Endothelial cell of umbilical vein (primary cell): ENCODE results near the gene CDC37. TPM values are rescaled to one million over a fixed set of nuclear protein-coding genes. Genes with fewer than 3 reads are reported as not detected.

Experiments
- BruUV-seq: library from RNA; stranded (reverse); fragments of 400-500 nt; replicated peaks from 2 replicates; lab custom pipeline; 2021; lab: Mats Ljungman, UMichigan
- CTCF ChIA-PET: fragments of 300-600, 350-600 bp; sonication (Branson Sonifier 250); formaldehyde crosslinking; loops from one replicate; lab custom pipeline; 2021; ENCODE audit warnings: antibody characterized with exemption, inconsistent platforms; lab: Charles Lee
- POLR2A ChIA-PET: fragments of 300-600, 350-600 bp; sonication (Branson Sonifier 250); formaldehyde crosslinking; loops from one replicate; lab custom pipeline; 2021; ENCODE audit warnings: antibody characterized with exemption, inconsistent platforms; lab: Charles Lee
- DNase-seq: peaks from one replicate; pipeline ENCODE4 v3.0.0-alpha.2; 2011; ENCODE audit warnings: low read depth, low spot score
- FAIRE-seq: peaks from 2 replicates; lab custom pipeline; 2011; peaks lifted over from hg19 to GRCh38; lab: Jason Lieb, UNC
- H2AFZ ChIP-seq: 2 replicates; pipeline ENCODE4 v1.6.0; 2012; ENCODE audit warnings: low read depth, low read length, control low read depth, inconsistent platforms
- H3K27ac ChIP-seq: 2 replicates; pipeline ENCODE4 v1.5.1; 2011; ENCODE audit warnings: low read depth, mild to moderate bottlenecking, control low read depth, low read length, moderate library complexity; ENCODE audit not compliant: insufficient read depth
- H3K27me3 ChIP-seq, 2 experiments: 2 replicates each; pipeline versions ENCODE4 v1.6.0 to v1.6.1; 2011; ENCODE audit warnings: low read length in 2 of 2, mixed read lengths in 1 of 2; ENCODE audit not compliant: control insufficient read depth in 2 of 2, insufficient read depth in 2 of 2
- H3K36me3 ChIP-seq, 2 experiments: 2 replicates in 1 of 2; 3 replicates in 1 of 2; pipeline ENCODE4 v1.5.1; 2011; ENCODE audit warnings: low read length in 2 of 2, mild to moderate bottlenecking in 1 of 2, moderate library complexity in 1 of 2; ENCODE audit not compliant: control insufficient read depth in 2 of 2, insufficient read depth in 2 of 2; ENCODE audit errors: extremely low read depth in 1 of 2
- H3K4me1 ChIP-seq: 3 replicates; pipeline ENCODE4 v1.5.1; 2011; ENCODE audit warnings: mild to moderate bottlenecking, low read length; ENCODE audit not compliant: control insufficient read depth, insufficient read depth; ENCODE audit errors: extremely low read depth
- H3K4me2 ChIP-seq: 2 replicates; pipeline ENCODE4 v1.6.1; 2011; ENCODE audit warnings: low read length, control low read depth, mixed read lengths; ENCODE audit not compliant: insufficient read depth
- H3K4me3 ChIP-seq, 3 experiments: fragments of 200-600 bp in 1 of 3; sonication (generic), shearing (Covaris generic) in 1 of 3; replicated peaks in 1 of 3; 2 replicates each; pipeline ENCODE4 v1.5.1; 2011 to 2016; ENCODE audit warnings: control low read depth in 3 of 3, low read length in 3 of 3, mild to moderate bottlenecking in 2 of 3, inconsistent platforms in 1 of 3, low read depth in 1 of 3, moderate library complexity in 1 of 3; ENCODE audit not compliant: insufficient read depth in 1 of 3
- H3K79me2 ChIP-seq: 2 replicates; pipeline ENCODE4 v1.6.0; 2012; ENCODE audit warnings: low read length, inconsistent platforms; ENCODE audit not compliant: control insufficient read depth, insufficient read depth
- H3K9ac ChIP-seq: replicated peaks from 2 replicates; pipeline ENCODE3; 2011; ENCODE audit warnings: low read length, control low read depth; ENCODE audit not compliant: insufficient read depth; ENCODE audit errors: extremely low read depth
- H3K9me1 ChIP-seq: replicated peaks from 3 replicates; pipeline ENCODE4 v1.6.0; 2011; ENCODE audit warnings: mild to moderate bottlenecking, low read length; ENCODE audit not compliant: control insufficient read depth, insufficient read depth; ENCODE audit errors: extremely low read depth
- H3K9me3 ChIP-seq: replicated peaks from 2 replicates; pipeline ENCODE4 v1.5.1; 2012; ENCODE audit warnings: low read length, inconsistent platforms; ENCODE audit not compliant: control insufficient read depth, insufficient read depth
- H4K20me1 ChIP-seq: replicated peaks from 2 replicates; pipeline ENCODE3; 2011; ENCODE audit warnings: mild to moderate bottlenecking, low read length; ENCODE audit not compliant: control insufficient read depth, insufficient read depth; ENCODE audit errors: extremely low read depth
- EZH2 ChIP-seq: IDR thresholded peaks from 2 replicates; pipeline ENCODE4 v1.6.1; 2012; ENCODE audit warnings: borderline replicate concordance, low read depth, mild to moderate bottlenecking, moderate library complexity, low read length, inconsistent platforms; ENCODE audit not compliant: severe bottlenecking
- FOS ChIP-seq: IDR thresholded peaks from 2 replicates; pipeline ENCODE4 v1.6.1; 2011; ENCODE audit warnings: mild to moderate bottlenecking, low read length, moderate library complexity, borderline replicate concordance; ENCODE audit not compliant: insufficient read depth
- GATA2 ChIP-seq: IDR thresholded peaks from 2 replicates; pipeline ENCODE4 v1.7.0; 2011; ENCODE audit warnings: low read depth, mild to moderate bottlenecking, moderate library complexity, mixed read lengths, low read length; ENCODE audit not compliant: insufficient read length, insufficient read depth
- JUN ChIP-seq: IDR thresholded peaks from 2 replicates; pipeline ENCODE4 v1.6.1; 2011; ENCODE audit warnings: borderline replicate concordance, low read depth; ENCODE audit not compliant: insufficient read length, insufficient read depth
- MYC ChIP-seq: IDR thresholded peaks from one replicate; pipeline ENCODE4 v1.6.1; 2011; ENCODE audit warnings: mild to moderate bottlenecking, low read depth, low read length
- POLR2A ChIP-seq: IDR thresholded peaks from 2 replicates; pipeline ENCODE4 v1.6.1; 2012; ENCODE audit warnings: low read depth, mild to moderate bottlenecking, control low read depth, low read length
- POLR2AphosphoS5 ChIP-seq: IDR thresholded peaks from 2 replicates; pipeline ENCODE4 v1.6.1; 2012; ENCODE audit warnings: low read depth, mild to moderate bottlenecking, control low read depth, low read length, moderate library complexity; ENCODE audit not compliant: insufficient read depth
- dilution Hi-C: fragments of 300-500 bp; cut with MboI; formaldehyde crosslinking; loops from one replicate; pipeline ENCODE4 v1.15.0; 2019; ENCODE audit warnings: low sequenced_read_pairs; ENCODE audit not compliant: extremely low pct_ligation_motif_present
- intact Hi-C: fragments of 100-400 bp; cut with micrococcal nuclease; formaldehyde crosslinking; loops from one replicate; pipeline ENCODE4 v1.10.0; 2022
- polyA plus RNA-seq, 4 experiments: library from polyadenylated mRNA; depleted of rRNA in 3 of 4; stranded (reverse) in 3 of 4; unstranded in 1 of 4; fragments of >200 nt; gene quantifications; 2 replicates each; pipeline versions ENCODE4 v1.2.1 to v1.2.3, GENCODE V29; 2011 to 2012; ENCODE audit warnings: missing spikeins in 1 of 4
- total RNA-seq: library from RNA; stranded (reverse); gene quantifications from 2 replicates; pipeline ENCODE4 v1.2.3, GENCODE V29; 2021
- TF ChIP-seq, protein P1 (sequence below): IDR thresholded peaks from 2 replicates; pipeline ENCODE4 v1.6.1; 2011; ENCODE audit not compliant: insufficient read depth, insufficient read length
- TF ChIP-seq, protein P2 (sequence below), 2 donors: IDR thresholded peaks; 1 replicate in 1 of 2; 2 replicates in 1 of 2; pipeline ENCODE4 v1.5.1; 2011; ENCODE audit warnings: low read length in 2 of 2, mild to moderate bottlenecking in 2 of 2, moderate library complexity in 2 of 2, control low read depth in 1 of 2, inconsistent platforms in 1 of 2, low read depth in 1 of 2; ENCODE audit not compliant: insufficient read depth in 1 of 2; ENCODE audit errors: extremely low read depth in 1 of 2

CDC37 gene
- total and polyA plus RNA-seq, 2 donors (not counting 3 experiments of a cell fraction or from before 2014, with no cell fraction given) = 300 to 372 TPM

DNA sequence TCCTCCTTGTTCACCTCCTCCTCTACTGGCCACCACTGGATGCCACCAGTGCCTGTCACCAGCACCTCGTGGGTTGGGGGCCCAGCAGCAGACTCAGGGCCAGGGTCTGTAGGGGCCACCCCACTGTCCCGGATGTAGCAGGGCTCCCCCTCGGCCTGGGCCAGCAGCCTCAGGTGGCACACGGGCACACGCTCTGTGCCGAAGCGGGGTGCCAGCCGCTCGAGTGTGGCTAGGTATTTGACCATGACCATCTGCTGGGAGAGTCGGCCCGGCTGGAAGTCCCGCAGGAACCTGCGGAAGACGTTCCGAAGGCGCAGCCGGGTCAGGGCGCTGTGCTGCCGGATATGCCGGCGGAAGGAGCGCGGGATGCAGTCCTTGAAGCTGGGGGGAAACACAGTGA lies 37.8 kb downstream of the CDC37 start:
- Histone ChIP-seq H3K4me2 (no peak overlapping the region), H3K27me3 (no peaks in the 10 kb centered on the region), H3K4me3 (no peak overlapping the region), H3K9ac (no peak overlapping the region), H3K4me1 (no peaks in the 10 kb centered on the region), H4K20me1 (no peaks in the 10 kb centered on the region), H3K27ac (no peak overlapping the region), H3K9me3 (no peaks in the 10 kb centered on the region), H3K9me1 (no peaks in the 10 kb centered on the region), H2AFZ (no peak overlapping the region), H3K79me2 (no peaks in the 10 kb centered on the region), H3K36me3 (peaks cover 6 to 49% of the 10 kb centered on the region in 2 experiments)
- CTCF ChIA-PET = no interaction called here
- intact Hi-C loops = no loop called here
- no peak for TF ChIP-seq POLR2A
- no peak for TF ChIP-seq FOS
- TF ChIP-seq, protein P1, sequence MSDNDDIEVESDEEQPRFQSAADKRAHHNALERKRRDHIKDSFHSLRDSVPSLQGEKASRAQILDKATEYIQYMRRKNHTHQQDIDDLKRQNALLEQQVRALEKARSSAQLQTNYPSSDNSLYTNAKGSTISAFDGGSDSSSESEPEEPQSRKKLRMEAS = no peak
- TF ChIP-seq EZH2 = no peak
- no peak for TF ChIP-seq JUN
- no peak for TF ChIP-seq GATA2
- TF ChIP-seq POLR2AphosphoS5 = no peak
- TF ChIP-seq, protein P2, sequence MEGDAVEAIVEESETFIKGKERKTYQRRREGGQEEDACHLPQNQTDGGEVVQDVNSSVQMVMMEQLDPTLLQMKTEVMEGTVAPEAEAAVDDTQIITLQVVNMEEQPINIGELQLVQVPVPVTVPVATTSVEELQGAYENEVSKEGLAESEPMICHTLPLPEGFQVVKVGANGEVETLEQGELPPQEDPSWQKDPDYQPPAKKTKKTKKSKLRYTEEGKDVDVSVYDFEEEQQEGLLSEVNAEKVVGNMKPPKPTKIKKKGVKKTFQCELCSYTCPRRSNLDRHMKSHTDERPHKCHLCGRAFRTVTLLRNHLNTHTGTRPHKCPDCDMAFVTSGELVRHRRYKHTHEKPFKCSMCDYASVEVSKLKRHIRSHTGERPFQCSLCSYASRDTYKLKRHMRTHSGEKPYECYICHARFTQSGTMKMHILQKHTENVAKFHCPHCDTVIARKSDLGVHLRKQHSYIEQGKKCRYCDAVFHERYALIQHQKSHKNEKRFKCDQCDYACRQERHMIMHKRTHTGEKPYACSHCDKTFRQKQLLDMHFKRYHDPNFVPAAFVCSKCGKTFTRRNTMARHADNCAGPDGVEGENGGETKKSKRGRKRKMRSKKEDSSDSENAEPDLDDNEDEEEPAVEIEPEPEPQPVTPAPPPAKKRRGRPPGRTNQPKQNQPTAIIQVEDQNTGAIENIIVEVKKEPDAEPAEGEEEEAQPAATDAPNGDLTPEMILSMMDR (IDR thresholded peaks at IDR 0.05; ENCODE audit: extremely low read depth in 1 of 2, insufficient read depth in 1 of 2, low read depth in 1 of 2, low read length in 2 of 2) = no peak
- no peak for TF ChIP-seq MYC
- FAIRE-seq = no peak
- no peak for DNase-seq
- dilution Hi-C loops = no loop called here
- POLR2A ChIA-PET = no interaction called here
- TSS peak; percentile 40 for BruUV-seq
